Endothelial cell of umbilical vein (primary cell): ENCODE results near the gene TBC1D8. TPM values are rescaled to one million over a fixed set of nuclear protein-coding genes. Genes with fewer than 3 reads are reported as not detected.

Source experiments
- BruUV-seq: library from RNA; stranded (reverse); fragments of 400-500 nt; replicated peaks from 2 replicates; lab custom pipeline; 2021; lab: Mats Ljungman, UMichigan
- CTCF ChIA-PET: fragments of 300-600, 350-600 bp; sonication (Branson Sonifier 250); formaldehyde crosslinking; loops from one replicate; lab custom pipeline; 2021; ENCODE audit warnings: antibody characterized with exemption, inconsistent platforms; lab: Charles Lee
- POLR2A ChIA-PET: fragments of 300-600, 350-600 bp; sonication (Branson Sonifier 250); formaldehyde crosslinking; loops from one replicate; lab custom pipeline; 2021; ENCODE audit warnings: antibody characterized with exemption, inconsistent platforms; lab: Charles Lee
- DNase-seq: peaks from one replicate; pipeline ENCODE4 v3.0.0-alpha.2; 2011; ENCODE audit warnings: low read depth, low spot score
- FAIRE-seq: peaks from 2 replicates; lab custom pipeline; 2011; peaks lifted over from hg19 to GRCh38; lab: Jason Lieb, UNC
- H2AFZ ChIP-seq: 2 replicates; pipeline ENCODE4 v1.6.0; 2012; ENCODE audit warnings: low read depth, low read length, control low read depth, inconsistent platforms
- H3K27ac ChIP-seq: 2 replicates; pipeline ENCODE4 v1.5.1; 2011; ENCODE audit warnings: low read depth, mild to moderate bottlenecking, control low read depth, low read length, moderate library complexity; ENCODE audit not compliant: insufficient read depth
- H3K27me3 ChIP-seq, 2 experiments: 2 replicates each; pipeline versions ENCODE4 v1.6.0 to v1.6.1; 2011; ENCODE audit warnings: low read length in 2 of 2, mixed read lengths in 1 of 2; ENCODE audit not compliant: control insufficient read depth in 2 of 2, insufficient read depth in 2 of 2
- H3K36me3 ChIP-seq, 2 experiments: 2 replicates in 1 of 2; 3 replicates in 1 of 2; pipeline ENCODE4 v1.5.1; 2011; ENCODE audit warnings: low read length in 2 of 2, mild to moderate bottlenecking in 1 of 2, moderate library complexity in 1 of 2; ENCODE audit not compliant: control insufficient read depth in 2 of 2, insufficient read depth in 2 of 2; ENCODE audit errors: extremely low read depth in 1 of 2
- H3K4me1 ChIP-seq: 3 replicates; pipeline ENCODE4 v1.5.1; 2011; ENCODE audit warnings: mild to moderate bottlenecking, low read length; ENCODE audit not compliant: control insufficient read depth, insufficient read depth; ENCODE audit errors: extremely low read depth
- H3K4me2 ChIP-seq: 2 replicates; pipeline ENCODE4 v1.6.1; 2011; ENCODE audit warnings: low read length, control low read depth, mixed read lengths; ENCODE audit not compliant: insufficient read depth
- H3K4me3 ChIP-seq, 3 experiments: fragments of 200-600 bp in 1 of 3; sonication (generic), shearing (Covaris generic) in 1 of 3; replicated peaks in 1 of 3; 2 replicates each; pipeline ENCODE4 v1.5.1; 2011 to 2016; ENCODE audit warnings: control low read depth in 3 of 3, low read length in 3 of 3, mild to moderate bottlenecking in 2 of 3, inconsistent platforms in 1 of 3, low read depth in 1 of 3, moderate library complexity in 1 of 3; ENCODE audit not compliant: insufficient read depth in 1 of 3
- H3K79me2 ChIP-seq: 2 replicates; pipeline ENCODE4 v1.6.0; 2012; ENCODE audit warnings: low read length, inconsistent platforms; ENCODE audit not compliant: control insufficient read depth, insufficient read depth
- H3K9ac ChIP-seq: replicated peaks from 2 replicates; pipeline ENCODE3; 2011; ENCODE audit warnings: low read length, control low read depth; ENCODE audit not compliant: insufficient read depth; ENCODE audit errors: extremely low read depth
- H3K9me1 ChIP-seq: replicated peaks from 3 replicates; pipeline ENCODE4 v1.6.0; 2011; ENCODE audit warnings: mild to moderate bottlenecking, low read length; ENCODE audit not compliant: control insufficient read depth, insufficient read depth; ENCODE audit errors: extremely low read depth
- H3K9me3 ChIP-seq: replicated peaks from 2 replicates; pipeline ENCODE4 v1.5.1; 2012; ENCODE audit warnings: low read length, inconsistent platforms; ENCODE audit not compliant: control insufficient read depth, insufficient read depth
- H4K20me1 ChIP-seq: replicated peaks from 2 replicates; pipeline ENCODE3; 2011; ENCODE audit warnings: mild to moderate bottlenecking, low read length; ENCODE audit not compliant: control insufficient read depth, insufficient read depth; ENCODE audit errors: extremely low read depth
- CTCF ChIP-seq, 2 donors: IDR thresholded peaks; 1 replicate in 1 of 2; 2 replicates in 1 of 2; pipeline ENCODE4 v1.5.1; 2011; ENCODE audit warnings: low read length in 2 of 2, mild to moderate bottlenecking in 2 of 2, moderate library complexity in 2 of 2, control low read depth in 1 of 2, inconsistent platforms in 1 of 2, low read depth in 1 of 2; ENCODE audit not compliant: insufficient read depth in 1 of 2; ENCODE audit errors: extremely low read depth in 1 of 2
- EZH2 ChIP-seq: IDR thresholded peaks from 2 replicates; pipeline ENCODE4 v1.6.1; 2012; ENCODE audit warnings: borderline replicate concordance, low read depth, mild to moderate bottlenecking, moderate library complexity, low read length, inconsistent platforms; ENCODE audit not compliant: severe bottlenecking
- FOS ChIP-seq: IDR thresholded peaks from 2 replicates; pipeline ENCODE4 v1.6.1; 2011; ENCODE audit warnings: mild to moderate bottlenecking, low read length, moderate library complexity, borderline replicate concordance; ENCODE audit not compliant: insufficient read depth
- GATA2 ChIP-seq: IDR thresholded peaks from 2 replicates; pipeline ENCODE4 v1.7.0; 2011; ENCODE audit warnings: low read depth, mild to moderate bottlenecking, moderate library complexity, mixed read lengths, low read length; ENCODE audit not compliant: insufficient read length, insufficient read depth
- JUN ChIP-seq: IDR thresholded peaks from 2 replicates; pipeline ENCODE4 v1.6.1; 2011; ENCODE audit warnings: borderline replicate concordance, low read depth; ENCODE audit not compliant: insufficient read length, insufficient read depth
- MAX ChIP-seq: IDR thresholded peaks from 2 replicates; pipeline ENCODE4 v1.6.1; 2011; ENCODE audit not compliant: insufficient read depth, insufficient read length
- MYC ChIP-seq: IDR thresholded peaks from one replicate; pipeline ENCODE4 v1.6.1; 2011; ENCODE audit warnings: mild to moderate bottlenecking, low read depth, low read length
- POLR2A ChIP-seq: IDR thresholded peaks from 2 replicates; pipeline ENCODE4 v1.6.1; 2012; ENCODE audit warnings: low read depth, mild to moderate bottlenecking, control low read depth, low read length
- POLR2AphosphoS5 ChIP-seq: IDR thresholded peaks from 2 replicates; pipeline ENCODE4 v1.6.1; 2012; ENCODE audit warnings: low read depth, mild to moderate bottlenecking, control low read depth, low read length, moderate library complexity; ENCODE audit not compliant: insufficient read depth
- dilution Hi-C: fragments of 300-500 bp; cut with MboI; formaldehyde crosslinking; loops from one replicate; pipeline ENCODE4 v1.15.0; 2019; ENCODE audit warnings: low sequenced_read_pairs; ENCODE audit not compliant: extremely low pct_ligation_motif_present
- intact Hi-C: fragments of 100-400 bp; cut with micrococcal nuclease; formaldehyde crosslinking; loops from one replicate; pipeline ENCODE4 v1.10.0; 2022
- polyA plus RNA-seq, 4 experiments: library from polyadenylated mRNA; depleted of rRNA in 3 of 4; stranded (reverse) in 3 of 4; unstranded in 1 of 4; fragments of >200 nt; gene quantifications; 2 replicates each; pipeline versions ENCODE4 v1.2.1 to v1.2.3, GENCODE V29; 2011 to 2012; ENCODE audit warnings: missing spikeins in 1 of 4
- total RNA-seq: library from RNA; stranded (reverse); gene quantifications from 2 replicates; pipeline ENCODE4 v1.2.3, GENCODE V29; 2021

The TBC1D8 gene
- total and polyA plus RNA-seq, 2 donors (not counting 3 experiments of a cell fraction or from before 2014, with no cell fraction given) = 28.5 to 32.1 TPM

GRCh38 chr2:101017371-101017770 lies 133.8 kb downstream of the TBC1D8 start:
- intact Hi-C loops = no loop called here
- Histone ChIP-seq H4K20me1 (no peaks in the 10 kb centered on the region), H3K9me1 (no peaks in the 10 kb centered on the region), H3K36me3 (peaks cover 10 to 11% of the 10 kb centered on the region in 2 experiments), H2AFZ (no peak overlapping the region), H3K79me2 (peaks cover 3% of the 10 kb centered on the region), H3K27me3 (no peaks in the 10 kb centered on the region), H3K4me1 (no peaks in the 10 kb centered on the region), H3K4me2 (no peak overlapping the region), H3K9me3 (no peaks in the 10 kb centered on the region), H3K9ac (no peak overlapping the region), H3K4me3 (no peak overlapping the region), H3K27ac (no peak overlapping the region)
- dilution Hi-C loops = no loop called here
- TF ChIP-seq EZH2 = no peak
- TF ChIP-seq MAX = no peak
- no peak for TF ChIP-seq POLR2AphosphoS5
- TF ChIP-seq GATA2 = no peak
- TF ChIP-seq MYC = no peak
- TF ChIP-seq FOS = no peak
- TF ChIP-seq CTCF (IDR thresholded peaks at IDR 0.05; ENCODE audit: extremely low read depth in 1 of 2, insufficient read depth in 1 of 2, low read depth in 1 of 2, low read length in 2 of 2) = no peak
- TF ChIP-seq JUN = no peak
- TF ChIP-seq POLR2A = no peak
- BruUV-seq = no TSS peak
- FAIRE-seq (no peak), DNase-seq (no peak)
- ChIA-PET CTCF (interaction anchor here (0.7 to 1.3 kb wide), 2 partner anchors 19 to 171 kb away, joined by 3 to 4 read pairs; no protein-coding TSS in a partner anchor), POLR2A (interaction anchor here (0.6 kb wide), 1 partner anchor 429 kb away, joined by 3 read pairs; no protein-coding TSS in a partner anchor)
